GM12873 (cell line): Measurements from ENCODE around the gene GLI2.

Experiments
- TF ChIP-seq, protein P1 (sequence below): IDR thresholded peaks from 2 replicates; pipeline ENCODE4 v1.5.1; 2012; ENCODE audit warnings: low read depth, mild to moderate bottlenecking, moderate library complexity, low read length, control low read depth; ENCODE audit not compliant: insufficient read depth; ENCODE audit errors: missing control alignments

The GLI2 gene

GRCh38 chr2:120693121-120693520 lies 42.5 kb upstream of the GLI2 start:
- TF ChIP-seq, protein P1, sequence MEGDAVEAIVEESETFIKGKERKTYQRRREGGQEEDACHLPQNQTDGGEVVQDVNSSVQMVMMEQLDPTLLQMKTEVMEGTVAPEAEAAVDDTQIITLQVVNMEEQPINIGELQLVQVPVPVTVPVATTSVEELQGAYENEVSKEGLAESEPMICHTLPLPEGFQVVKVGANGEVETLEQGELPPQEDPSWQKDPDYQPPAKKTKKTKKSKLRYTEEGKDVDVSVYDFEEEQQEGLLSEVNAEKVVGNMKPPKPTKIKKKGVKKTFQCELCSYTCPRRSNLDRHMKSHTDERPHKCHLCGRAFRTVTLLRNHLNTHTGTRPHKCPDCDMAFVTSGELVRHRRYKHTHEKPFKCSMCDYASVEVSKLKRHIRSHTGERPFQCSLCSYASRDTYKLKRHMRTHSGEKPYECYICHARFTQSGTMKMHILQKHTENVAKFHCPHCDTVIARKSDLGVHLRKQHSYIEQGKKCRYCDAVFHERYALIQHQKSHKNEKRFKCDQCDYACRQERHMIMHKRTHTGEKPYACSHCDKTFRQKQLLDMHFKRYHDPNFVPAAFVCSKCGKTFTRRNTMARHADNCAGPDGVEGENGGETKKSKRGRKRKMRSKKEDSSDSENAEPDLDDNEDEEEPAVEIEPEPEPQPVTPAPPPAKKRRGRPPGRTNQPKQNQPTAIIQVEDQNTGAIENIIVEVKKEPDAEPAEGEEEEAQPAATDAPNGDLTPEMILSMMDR = no peak

DNA sequence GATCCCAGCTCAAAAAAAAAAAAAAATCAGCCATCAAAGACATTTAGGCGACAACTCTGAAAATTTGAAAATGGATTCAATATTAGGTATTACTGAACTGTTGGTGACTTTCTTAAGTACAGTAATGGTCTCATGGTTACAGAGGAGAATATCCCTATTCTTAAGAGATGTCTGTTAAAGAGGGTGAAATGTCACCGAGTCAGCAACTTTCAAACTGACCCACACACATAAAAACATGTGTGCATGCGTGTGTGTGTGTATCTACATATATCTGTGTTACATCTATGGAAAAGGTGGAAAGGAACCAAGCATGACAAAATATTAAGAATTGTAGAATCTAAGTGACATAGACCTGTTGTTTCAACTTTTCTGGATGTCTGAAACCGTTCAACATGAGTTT lies 41.6 kb upstream of the GLI2 start:
- TF ChIP-seq, protein P1 = no peak

DNA sequence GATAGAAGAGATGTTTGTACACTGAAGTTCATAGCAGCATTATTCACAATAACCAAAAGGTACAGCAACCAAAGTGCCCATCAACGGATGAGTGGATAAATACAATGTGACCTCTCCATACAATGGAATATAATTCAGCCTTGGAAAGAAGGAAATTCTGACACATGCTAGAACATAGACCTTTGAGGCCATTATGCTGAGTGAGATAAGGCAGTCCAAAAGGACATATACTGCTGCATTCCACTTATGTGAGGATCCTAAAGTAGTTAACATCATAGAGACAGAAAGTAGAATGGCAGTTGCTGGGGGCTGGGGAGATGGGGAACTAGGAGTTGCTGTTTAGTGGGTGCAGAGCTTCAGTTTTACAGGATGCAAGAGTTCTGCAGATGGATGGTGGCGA lies 38.2 kb upstream of the GLI2 start:
- TF ChIP-seq, protein P1 = no peak

DNA sequence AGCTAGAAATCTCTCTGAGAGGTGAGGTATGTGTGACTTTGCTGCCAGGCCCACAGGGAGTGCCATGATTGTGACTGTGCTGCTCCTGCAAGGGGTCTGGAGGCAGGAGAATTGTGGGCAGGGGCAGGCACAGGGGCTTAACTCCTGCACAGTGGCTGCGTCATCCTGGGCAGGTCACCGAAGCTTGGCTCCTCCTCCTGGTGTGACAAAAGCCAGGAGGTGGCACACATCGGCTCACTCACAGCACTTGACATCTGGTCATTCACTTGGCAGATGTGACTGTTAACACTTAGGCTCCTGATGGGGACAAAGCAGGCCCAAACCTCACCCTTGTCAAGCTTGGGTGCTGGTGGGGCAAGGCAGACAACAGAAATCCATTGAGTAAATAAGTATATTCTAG lies 36.4 kb upstream of the GLI2 start:
- TF ChIP-seq, protein P1 = no peak

- TF ChIP-seq, protein P1 = no peak
Measured at GRCh38 chr2:120700659-120701058, 35.0 kb upstream of the GLI2 start.

GRCh38 chr2:120701096-120701495 lies 34.6 kb upstream of the GLI2 start:
- TF ChIP-seq, protein P1 = no peak

GRCh38 chr2:120701499-120701898 lies 34.2 kb upstream of the GLI2 start:
- TF ChIP-seq, protein P1 = no peak

GRCh38 chr2:120702061-120702460 lies 33.6 kb upstream of the GLI2 start:
- TF ChIP-seq, protein P1 = no peak
